Measurements from ENCODE around the gene PLXNA1. TPM values are rescaled to one million over a fixed set of nuclear protein-coding genes. Genes with fewer than 3 reads are reported as not detected.

Gene PLXNA1
- total and polyA plus RNA-seq, 2 experiments from 2014 or later = 19.7 to 35.1 TPM

GRCh38 chr3:127006781-127007436 lies 24.0 kb downstream of the PLXNA1 start:
- no peak for DNase-seq (ENCODE audit: low spot score)
- 93% methylated on average over 8 of the region's 8 CpGs for WGBS (ENCODE audit: low lambda C conversion rate, missing lambda C conversion rate)
- Histone ChIP-seq H4K20me1 (ENCODE audit: insufficient read depth, poor library complexity, severe bottlenecking) (no peaks in the 10 kb centered on the region), H3K79me2 (peaks cover 4% of the 10 kb centered on the region), H3K27ac (no peak overlapping the region), H3K4me3 (no peak overlapping the region), H3K4me1 (ENCODE audit: insufficient read depth) (peaks cover 7% of the 10 kb centered on the region), H3K4me2 (no peak overlapping the region), H3K9me3 (ENCODE audit: low read depth) (no peaks in the 10 kb centered on the region), H3K27me3 (no peaks in the 10 kb centered on the region), H3K9me2 (replicated peaks; ENCODE audit: insufficient read depth) (no peaks in the 10 kb centered on the region), H3K36me3 (replicated peaks; ENCODE audit: insufficient read depth, low read depth) (no peaks in the 10 kb centered on the region), H2AFZ (no peak overlapping the region)
- TF ChIP-seq CTCF (IDR thresholded peaks at IDR 0.05; ENCODE audit: poor library complexity) (no peak), EZH2 (IDR thresholded peaks at IDR 0.05; ENCODE audit: borderline replicate concordance) (no peak), EZH2phosphoT487 (IDR thresholded peaks at IDR 0.05; ENCODE audit: low read depth, severe bottlenecking, unreplicated experiment) (no peak)

- Histone ChIP-seq H3K36me3 (replicated peaks; ENCODE audit: insufficient read depth, low read depth) (no peaks in the 10 kb centered on the region), H3K79me2 (no peaks in the 10 kb centered on the region), H4K20me1 (ENCODE audit: insufficient read depth, poor library complexity, severe bottlenecking) (no peaks in the 10 kb centered on the region), H3K9me2 (replicated peaks; ENCODE audit: insufficient read depth) (no peaks in the 10 kb centered on the region), H3K27ac (no peak overlapping the region), H3K4me2 (no peak overlapping the region), H3K4me3 (no peak overlapping the region), H3K9me3 (ENCODE audit: low read depth) (no peaks in the 10 kb centered on the region), H3K27me3 (no peaks in the 10 kb centered on the region), H3K4me1 (ENCODE audit: insufficient read depth) (no peaks in the 10 kb centered on the region), H2AFZ (no peak overlapping the region)
- no peak for DNase-seq (ENCODE audit: low spot score)
- no peak for TF ChIP-seq EZH2 (IDR thresholded peaks at IDR 0.05; ENCODE audit: borderline replicate concordance)
- no peak for TF ChIP-seq EZH2phosphoT487 (IDR thresholded peaks at IDR 0.05; ENCODE audit: low read depth, severe bottlenecking, unreplicated experiment)
- TF ChIP-seq CTCF (IDR thresholded peaks at IDR 0.05; ENCODE audit: poor library complexity) = no peak
- WGBS (ENCODE audit: low lambda C conversion rate, missing lambda C conversion rate) = 93% methylated on average over 10 of the region's 10 CpGs
These were observed 25.3 kb downstream of the PLXNA1 start for GRCh38 chr3:127008236-127008635.

- H3K79me2 ChIP-seq = no peaks in the 10 kb centered on the region
- no peaks in the 10 kb centered on the region for H3K36me3 ChIP-seq (replicated peaks; ENCODE audit: insufficient read depth, low read depth)
- H3K4me3 ChIP-seq = no peak overlapping the region
- no peaks in the 10 kb centered on the region for H3K9me2 ChIP-seq (replicated peaks; ENCODE audit: insufficient read depth)
- DNase-seq (ENCODE audit: low spot score) = no peak
- no peak for TF ChIP-seq EZH2phosphoT487 (IDR thresholded peaks at IDR 0.05; ENCODE audit: low read depth, severe bottlenecking, unreplicated experiment)
- TF ChIP-seq EZH2 (IDR thresholded peaks at IDR 0.05; ENCODE audit: borderline replicate concordance) = no peak
- TF ChIP-seq CTCF (IDR thresholded peaks at IDR 0.05; ENCODE audit: poor library complexity) = no peak
- H3K27ac ChIP-seq = no peak overlapping the region
- H4K20me1 ChIP-seq (ENCODE audit: insufficient read depth, poor library complexity, severe bottlenecking) = no peaks in the 10 kb centered on the region
- no peaks in the 10 kb centered on the region for H3K27me3 ChIP-seq
- H3K4me1 ChIP-seq (ENCODE audit: insufficient read depth) = no peaks in the 10 kb centered on the region
- no peak overlapping the region for H3K4me2 ChIP-seq
- WGBS (ENCODE audit: low lambda C conversion rate, missing lambda C conversion rate) = 86% methylated on average over 9 of the region's 10 CpGs
- no peak overlapping the region for H2AFZ ChIP-seq
- H3K9me3 ChIP-seq (ENCODE audit: low read depth) = no peaks in the 10 kb centered on the region
These were observed 26.6 kb downstream of the PLXNA1 start for GRCh38 chr3:127009531-127009930.
